Fibroblast of lung (primary cell): ENCODE measurements around the gene MSI2.

ENCODE experiments used
- CTCF ChIP-seq, 2 donors: IDR thresholded peaks in 1 of 2; conservative IDR thresholded peaks in 1 of 2; 1 replicate in 1 of 2; 2 replicates in 1 of 2; pipeline ENCODE4 v1.5.1; 2011 to 2012; ENCODE audit warnings: low read length in 2 of 2, control low read depth in 1 of 2, inconsistent platforms in 1 of 2, low read depth in 1 of 2, mild to moderate bottlenecking in 1 of 2
- EZH2 ChIP-seq: IDR thresholded peaks from 2 replicates; pipeline ENCODE4 v1.5.1; 2012; ENCODE audit warnings: low read length, control low read depth, mild to moderate bottlenecking; ENCODE audit errors: missing control alignments

- TF ChIP-seq CTCF (conservative IDR thresholded peaks at IDR 0.05 in 1 of 2, IDR thresholded peaks at IDR 0.05 in 1 of 2; ENCODE audit: low read depth in 1 of 2, low read length in 2 of 2) = no peak
- no peak for TF ChIP-seq EZH2
Measured at GRCh38 chr17:57269052-57269451, 12.7 kb downstream of the MSI2 start.
